ENCODE measurements around the gene RASGEF1C.

The RASGEF1C gene

GRCh38 chr5:180053061-180053602 is 155.9 kb downstream of the RASGEF1C start:
- Histone ChIP-seq H3K27ac (peak overlapping the region; percentile 75), H3K36me3 (no peaks in the 10 kb centered on the region), H3K4me3 (ENCODE audit: low read depth, low read length) (no peak overlapping the region), H3K27me3 (ENCODE audit: insufficient read depth, low read depth, severe bottlenecking) (no peaks in the 10 kb centered on the region), H3K9me3 (ENCODE audit: severe bottlenecking) (no peaks in the 10 kb centered on the region)
- no peak for TF ChIP-seq CTCF (IDR thresholded peaks at IDR 0.05; ENCODE audit: low read depth, low read length)
- DNase-seq: peak; percentile 22

- Histone ChIP-seq H3K36me3 (no peaks in the 10 kb centered on the region), H3K27me3 (ENCODE audit: insufficient read depth, low read depth, severe bottlenecking) (no peaks in the 10 kb centered on the region), H3K27ac (peak overlapping the region; percentile 75), H3K9me3 (ENCODE audit: severe bottlenecking) (no peaks in the 10 kb centered on the region), H3K4me3 (ENCODE audit: low read depth, low read length) (no peak overlapping the region)
- TF ChIP-seq CTCF (IDR thresholded peaks at IDR 0.05; ENCODE audit: low read depth, low read length): no peak
- DNase-seq: no peak
These were observed 156.7 kb downstream of the RASGEF1C start for GRCh38 chr5:180052211-180052818.

Measured in WERI-Rb-1 (cell line).